Activated CD4-positive, CD25-positive, alpha-beta regulatory T cell treated with anti-CD3 and anti-CD28 coated beads, Interleukin-2, amount 50 U/mL, for 16 hours (primary cell): Measurements from ENCODE around the gene PLEKHG2.
"Not testable (repeated sequence)": the region's sequence is repeated elsewhere in the genome, so short reads cannot be mapped to it uniquely, and the experiment has no call there.

Experiments
- DNase-seq: peaks from one replicate; pipeline ENCODE4 v3.0.0-alpha.2; 2020; ENCODE audit warnings: low read depth, low spot score

Gene PLEKHG2

GRCh38 chr19:39445196-39446111 lies 33.0 kb downstream of the PLEKHG2 start, which contains the start of gene SUPT5H:
SUPT5H (plus strand) TSS chr19:39445582; CDS start chr19:39445891, 309 bp downstream.
- DNase-seq: peak; percentile 96

DNA sequence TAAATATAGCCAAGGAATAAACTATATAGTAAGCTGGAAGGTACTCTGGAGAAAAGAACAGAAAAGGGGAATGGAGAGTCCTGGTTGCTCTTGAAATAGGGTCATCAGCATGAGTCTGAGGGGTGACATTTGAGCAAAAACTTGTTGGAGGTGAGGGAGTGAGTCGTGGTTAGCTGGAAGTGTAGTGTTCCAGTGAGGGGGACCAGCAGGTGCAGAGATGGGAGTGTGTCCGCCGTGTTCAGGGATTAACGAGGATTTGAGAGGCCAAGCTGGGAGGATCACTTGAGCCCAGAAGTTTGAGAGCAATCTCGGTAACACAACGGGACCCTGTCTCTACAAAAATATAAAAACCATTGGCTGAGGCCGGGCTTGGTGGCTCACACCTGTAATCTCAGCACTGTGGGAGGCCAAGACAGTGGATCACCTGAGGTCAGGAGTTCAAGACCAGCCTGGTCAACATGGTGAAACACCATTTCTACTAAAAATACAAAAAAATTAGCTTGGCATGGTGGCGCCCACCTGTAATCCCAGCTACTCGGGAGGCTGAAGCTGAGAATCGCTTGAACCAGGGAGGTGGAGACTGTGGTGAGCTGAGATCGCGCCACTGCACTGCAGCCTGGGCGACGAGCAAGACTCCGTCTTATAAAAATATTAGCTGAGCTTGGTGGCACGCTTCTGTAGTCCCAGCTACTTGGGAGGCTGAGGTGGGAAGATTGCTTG lies 34.1 kb downstream of the PLEKHG2 start:
- DNase-seq: no peak

DNA sequence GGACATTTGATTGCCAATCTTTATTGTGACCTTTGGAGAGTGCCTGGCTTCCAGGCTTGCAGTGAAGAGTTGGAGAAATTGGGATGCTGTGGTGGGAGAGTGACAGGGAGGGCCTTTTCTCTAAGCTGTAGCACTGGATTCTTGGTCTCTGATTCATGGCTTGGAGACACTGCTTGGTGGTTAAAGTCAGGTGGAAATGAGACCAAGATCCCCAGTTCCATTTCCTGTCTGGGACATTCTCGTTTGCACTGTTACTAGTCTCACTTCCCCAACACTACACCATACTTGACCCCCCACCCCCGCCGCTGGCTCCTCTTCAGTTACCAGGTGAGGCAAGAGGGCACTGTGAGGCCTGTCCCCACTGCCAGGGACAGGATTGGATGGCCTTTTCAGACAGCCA lies 35.8 kb downstream of the PLEKHG2 start:
- DNase-seq: no peak

DNA sequence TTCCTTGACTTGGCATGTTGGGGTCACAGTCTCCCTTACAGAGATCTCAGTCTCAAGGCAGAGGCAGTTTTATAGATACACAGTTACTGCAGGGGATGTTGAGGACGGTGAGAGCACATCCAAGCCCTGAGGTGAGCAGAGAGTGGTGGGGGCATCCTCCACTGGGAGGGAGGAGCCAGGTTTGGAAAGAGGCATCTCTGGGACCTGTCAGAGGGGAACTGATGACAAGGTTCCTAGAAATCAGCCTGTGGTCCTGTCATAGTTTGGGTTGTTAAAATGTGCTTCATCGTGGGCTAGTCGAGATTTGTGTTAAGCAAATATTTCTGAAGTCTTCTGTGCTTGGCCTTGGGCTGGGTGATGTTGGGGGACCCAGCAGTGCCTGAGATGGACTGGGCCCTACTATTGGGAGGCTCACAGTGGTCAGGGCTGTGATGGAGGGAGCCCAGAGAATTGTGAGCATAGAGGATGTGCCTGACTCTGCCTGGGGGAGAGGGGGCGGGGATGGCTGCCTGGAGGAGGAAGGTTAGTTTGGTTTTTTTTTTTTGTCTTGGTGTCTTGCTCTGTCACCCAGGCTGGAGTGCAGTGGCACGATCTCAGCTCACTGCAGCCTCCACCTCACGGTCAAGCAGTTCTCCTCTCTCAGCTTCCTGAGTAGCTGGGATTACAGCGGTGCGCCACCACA lies 36.8 kb downstream of the PLEKHG2 start:
- DNase-seq: no peak

- DNase-seq: not testable (repeated sequence)
These were observed 38.8 kb downstream of the PLEKHG2 start for GRCh38 chr19:39451257-39451656.

DNA sequence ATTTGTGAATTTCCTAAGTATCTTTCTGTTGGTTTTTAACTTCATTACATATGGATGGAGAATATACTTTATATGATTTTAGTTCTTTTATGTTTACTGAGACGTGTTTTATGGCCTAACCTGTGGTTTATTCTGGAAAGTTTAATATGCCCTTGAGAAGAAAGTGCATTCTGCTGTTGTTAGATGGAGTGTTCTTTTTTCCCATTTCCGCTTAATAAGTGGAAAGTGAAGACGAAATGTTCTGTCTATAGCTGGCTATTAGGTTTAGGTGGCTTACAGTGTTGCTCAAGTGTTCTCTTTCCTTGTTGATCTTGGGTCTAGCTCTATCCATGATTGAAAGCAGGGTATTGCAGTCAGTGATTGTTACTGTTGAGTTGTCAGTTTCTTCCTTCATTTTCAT lies 50.9 kb downstream of the PLEKHG2 start:
- DNase-seq: no peak

DNA sequence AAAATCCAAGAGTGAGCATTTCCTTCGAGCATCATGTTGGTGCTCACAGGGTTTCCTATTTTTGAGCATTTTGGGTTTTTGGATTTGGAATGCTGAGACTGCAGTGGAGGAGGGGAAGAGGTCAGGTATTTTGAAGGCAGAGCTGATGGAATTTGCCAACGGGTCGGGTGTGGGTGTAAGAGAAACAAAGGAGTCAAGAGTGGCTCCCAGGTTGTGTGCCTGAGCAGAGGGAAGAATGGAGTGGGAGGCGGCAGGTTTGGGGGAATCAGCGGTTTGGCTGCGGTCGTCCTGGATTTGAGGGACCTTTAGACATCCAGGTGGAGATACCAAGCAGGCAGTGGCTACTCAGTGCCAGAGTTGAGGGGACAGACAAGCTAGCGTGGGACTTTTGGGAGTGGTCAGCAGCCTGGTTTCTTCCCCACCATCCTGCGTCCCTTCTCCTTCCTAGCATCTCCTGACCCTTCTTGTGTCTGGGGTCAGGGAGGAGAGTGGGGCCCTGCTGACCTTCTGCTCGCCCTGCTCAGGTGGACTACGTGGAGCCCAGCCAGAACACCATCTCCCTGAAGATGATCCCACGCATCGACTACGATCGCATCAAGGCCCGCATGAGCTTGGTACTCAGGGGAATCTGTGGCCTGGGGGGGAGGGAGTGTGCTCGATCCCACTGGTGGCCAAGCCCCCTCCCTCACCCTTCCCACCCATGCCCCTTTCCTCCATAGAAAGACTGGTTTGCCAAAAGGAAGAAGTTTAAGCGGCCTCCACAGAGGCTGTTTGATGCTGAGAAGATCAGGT lies 53.7 kb downstream of the PLEKHG2 start:
- DNase-seq: no peak

DNA sequence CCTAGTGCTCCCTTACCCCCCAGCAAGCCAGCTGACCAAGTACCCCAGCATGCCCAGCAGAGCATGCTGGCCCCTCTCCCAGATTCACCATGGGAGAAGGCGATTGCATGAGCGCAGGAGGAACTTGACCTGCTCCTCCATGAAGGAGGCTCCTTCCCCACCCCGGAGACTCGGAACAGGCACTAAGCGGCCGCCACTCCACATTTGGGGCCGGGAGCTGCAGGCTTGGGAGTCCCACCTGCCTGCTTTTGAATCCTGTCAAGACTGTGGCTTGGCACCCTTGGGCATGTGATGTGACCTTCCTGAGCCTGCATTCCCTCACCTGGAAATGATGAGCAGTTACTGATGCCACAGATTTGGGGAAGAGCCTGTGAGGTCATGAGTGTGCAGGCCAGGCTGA lies 55.5 kb downstream of the PLEKHG2 start:
- no peak for DNase-seq

GRCh38 chr19:39469036-39469435 lies 56.6 kb downstream of the PLEKHG2 start:
- no peak for DNase-seq

- no peak for DNase-seq
These were observed 57.1 kb downstream of the PLEKHG2 start for GRCh38 chr19:39469567-39469966.

DNA sequence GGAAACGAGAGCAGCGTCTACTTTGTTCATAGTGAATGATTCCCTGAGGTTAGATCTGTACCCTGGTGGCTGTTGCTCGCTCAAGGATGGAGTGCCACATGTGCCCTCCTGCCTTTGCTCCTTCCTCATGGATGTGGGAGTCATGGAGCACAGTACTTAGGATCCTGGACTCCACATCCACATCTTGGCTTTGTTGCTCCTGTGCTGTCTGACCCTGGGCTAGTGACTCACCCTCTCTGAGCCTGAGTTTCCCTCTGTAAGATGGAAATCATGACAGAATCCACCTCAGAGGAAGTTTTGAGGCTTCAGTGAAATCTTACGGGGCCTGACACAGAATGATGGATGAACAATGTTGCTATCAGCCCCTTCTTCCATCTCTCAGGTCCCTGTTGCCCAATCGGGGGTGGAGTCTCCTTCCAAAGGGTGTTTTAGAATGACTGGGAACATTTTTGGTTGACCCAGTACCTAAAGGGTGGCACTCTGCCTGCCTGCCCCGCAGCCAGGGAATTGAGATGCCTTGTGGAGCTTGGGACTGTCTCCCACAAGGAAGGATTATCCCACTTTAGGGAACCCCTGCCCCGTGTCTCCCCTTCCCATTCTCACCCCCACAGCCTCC lies 58.4 kb downstream of the PLEKHG2 start:
- DNase-seq: no peak

- no peak for DNase-seq
These were observed 59.5 kb downstream of the PLEKHG2 start for GRCh38 chr19:39471756-39472536.

DNA sequence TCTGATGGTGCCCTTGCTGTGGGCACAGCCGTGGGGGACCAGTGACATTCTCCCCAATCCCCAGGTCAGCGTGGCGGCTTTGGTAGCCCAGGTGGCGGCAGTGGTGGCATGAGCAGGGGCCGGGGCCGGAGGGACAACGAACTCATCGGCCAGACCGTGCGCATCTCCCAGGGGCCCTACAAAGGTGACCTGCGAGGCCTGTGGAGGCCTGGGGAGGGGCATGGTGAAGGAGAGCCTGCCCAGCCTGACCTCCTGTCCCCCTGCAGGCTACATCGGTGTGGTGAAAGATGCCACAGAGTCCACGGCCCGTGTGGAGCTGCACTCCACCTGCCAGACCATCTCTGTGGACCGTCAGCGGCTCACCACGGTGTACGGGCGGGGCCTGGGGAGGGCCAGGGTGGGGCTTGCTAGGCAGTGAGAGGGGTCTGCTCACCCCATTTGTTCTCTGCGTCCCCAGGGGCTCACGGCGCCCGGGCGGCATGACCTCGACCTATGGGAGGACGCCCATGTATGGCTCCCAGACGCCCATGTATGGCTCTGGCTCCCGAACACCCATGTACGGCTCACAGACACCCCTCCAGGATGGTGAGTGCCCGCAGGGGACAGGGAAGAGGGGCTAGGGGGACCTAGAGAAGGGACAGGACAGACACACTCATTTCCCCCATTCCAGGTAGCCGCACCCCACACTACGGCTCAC lies 60.4 kb downstream of the PLEKHG2 start:
- DNase-seq: no peak

DNA sequence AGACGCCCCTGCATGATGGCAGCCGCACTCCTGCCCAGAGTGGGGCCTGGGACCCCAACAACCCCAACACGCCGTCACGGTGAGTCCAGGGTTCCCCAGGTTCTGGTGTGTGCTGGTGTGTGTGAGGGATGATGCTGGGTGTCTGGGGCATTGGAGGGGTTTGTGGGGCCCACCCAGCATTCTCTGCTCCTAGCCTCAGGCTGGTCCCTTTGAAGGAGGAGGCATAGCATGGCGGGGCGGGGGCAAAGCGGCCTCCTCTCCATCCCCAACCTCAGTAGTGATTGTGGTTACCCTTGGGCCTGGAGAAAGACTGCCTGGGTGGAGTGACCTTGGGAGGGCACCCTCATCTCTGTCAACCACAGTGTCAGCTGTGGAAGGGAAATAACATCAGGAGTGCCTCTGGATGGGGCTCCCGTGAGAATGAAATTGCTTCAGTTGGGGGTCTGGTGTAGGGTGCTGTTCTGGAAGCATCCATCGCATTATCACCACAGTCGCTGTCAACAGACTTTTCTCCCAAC lies 61.0 kb downstream of the PLEKHG2 start:
- no peak for DNase-seq

- DNase-seq: peak; percentile 48
These were observed 61.7 kb downstream of the PLEKHG2 start for GRCh38 chr19:39474139-39474620.

- no peak for DNase-seq
These were observed 63.3 kb downstream of the PLEKHG2 start for GRCh38 chr19:39475748-39476147.
